T47D (cell line): Measurements from ENCODE around the gene AKT3.
A peak's percentile ranks its signal among the peaks of the same experiment; 100 is the strongest.

Experiments
- DNase-seq, 2 experiments: peaks; one replicate each; pipeline versions ENCODE4 v3.0.0 to v3.0.0-alpha.2; 2011 to 2012; ENCODE audit warnings: low read depth in 1 of 2, low spot score in 1 of 2
- JUND ChIP-seq: IDR thresholded peaks from 2 replicates; pipeline ENCODE4 v1.6.1; 2012; ENCODE audit warnings: low read depth
- in situ Hi-C: cut with HindIII; loops from 2 replicates; pipeline ENCODE4 v1.10.0; 2016; ENCODE audit warnings: low sequenced_read_pairs, low pct_unique_long_range_greater_than_20kb

AKT3 gene

DNA sequence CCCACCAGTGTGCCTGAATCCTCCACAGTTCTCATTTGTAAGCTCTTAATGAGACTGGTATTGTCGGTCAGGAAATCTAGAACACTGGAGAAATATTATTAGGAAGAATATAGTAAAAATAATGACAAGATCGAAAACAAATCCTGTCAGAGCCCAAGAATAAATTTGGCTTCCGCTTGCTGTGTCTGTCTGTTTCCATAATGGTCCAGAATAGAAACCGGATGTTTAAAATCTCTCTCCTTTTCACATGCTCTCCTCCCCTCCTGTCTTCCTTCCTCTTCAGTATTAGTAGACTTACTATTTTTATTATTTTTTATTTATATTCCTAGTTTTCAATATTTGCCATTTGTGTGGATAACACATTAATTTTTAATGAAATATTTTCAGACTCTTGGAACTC lies 406.5 kb downstream of the AKT3 start:
- TF ChIP-seq JUND: no peak
- in situ Hi-C loops: no loop called here
- DNase-seq: no peak

- in situ Hi-C loops: no loop called here
- no peak for TF ChIP-seq JUND
- no peak for DNase-seq
These were observed 408.4 kb downstream of the AKT3 start for GRCh38 chr1:243441601-243442000.

DNA sequence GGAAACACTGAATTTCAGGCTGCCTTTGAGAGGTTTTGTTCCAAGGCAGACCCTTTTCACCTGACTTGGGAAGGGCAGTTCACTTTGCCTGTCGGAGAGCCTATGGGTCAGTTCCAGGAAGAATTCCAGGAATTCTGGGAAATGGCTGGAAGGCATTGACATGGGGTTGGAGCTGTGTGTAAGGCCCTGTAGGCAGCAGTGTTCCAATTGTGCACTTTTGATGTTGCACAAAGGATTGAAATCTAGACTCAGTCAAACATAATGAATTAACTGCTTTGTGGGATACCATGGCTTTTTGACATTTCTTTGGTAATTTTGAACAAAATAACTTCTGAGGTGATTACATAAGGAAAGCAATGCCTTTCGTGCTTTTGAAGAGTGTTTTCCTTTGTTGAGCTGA lies 409.6 kb downstream of the AKT3 start:
- TF ChIP-seq JUND: no peak
- in situ Hi-C loops: no loop called here
- peak in 1 of 2 experiments; percentile 30 for DNase-seq

DNA sequence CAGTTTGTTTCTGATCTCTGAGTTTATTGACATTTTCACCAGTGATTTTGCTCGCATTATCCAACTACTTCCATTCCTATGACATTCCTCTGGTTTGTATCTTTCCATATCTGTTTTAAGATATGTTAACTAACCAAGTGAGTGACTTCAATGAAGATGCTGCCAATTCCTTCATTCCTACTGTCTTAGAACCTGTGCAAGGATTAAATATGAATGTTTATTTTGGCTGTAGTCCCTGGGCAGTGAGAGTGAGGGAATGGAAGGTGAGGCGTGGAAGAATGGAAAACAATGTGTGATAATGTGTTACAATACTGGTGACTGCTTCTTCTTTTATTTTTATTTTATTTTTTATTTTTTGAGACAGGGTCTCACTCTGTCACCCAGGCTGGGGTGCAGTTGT lies 411.2 kb downstream of the AKT3 start:
- DNase-seq: peak in 1 of 2 experiments; percentile 10
- no peak for TF ChIP-seq JUND
- in situ Hi-C loops: no loop called here
